Activated CD8-positive, alpha-beta memory T cell treated with anti-CD3 and anti-CD28 coated beads, Interleukin-2, amount 50 U/mL, for 1 hour (primary cell): ENCODE data around the gene CD52.

ENCODE experiments used
- DNase-seq: peaks from one replicate; pipeline ENCODE4 v3.0.0-alpha.2; 2020; ENCODE audit errors: extremely low read depth

The CD52 gene

DNA sequence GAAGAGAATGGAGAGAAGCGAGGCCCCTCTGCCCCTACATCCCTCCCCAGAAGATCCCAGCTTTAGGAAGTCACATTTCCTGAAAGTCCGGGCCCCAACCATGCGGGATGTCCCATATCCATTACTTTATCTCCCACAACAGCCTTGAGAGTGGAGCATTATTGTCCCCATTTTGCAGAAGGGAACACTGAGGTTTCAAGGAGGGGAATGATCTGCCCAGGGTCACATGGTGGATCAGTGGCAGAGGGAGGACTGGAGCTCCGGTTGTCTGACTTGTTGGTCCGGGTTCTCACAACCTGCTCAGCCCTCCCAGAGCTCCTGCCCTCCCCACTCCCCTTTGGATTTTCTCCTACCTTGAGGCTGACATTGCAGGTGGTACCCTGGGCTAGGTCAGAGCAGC is 38.3 kb downstream of the CD52 start:
- DNase-seq = no peak

DNA sequence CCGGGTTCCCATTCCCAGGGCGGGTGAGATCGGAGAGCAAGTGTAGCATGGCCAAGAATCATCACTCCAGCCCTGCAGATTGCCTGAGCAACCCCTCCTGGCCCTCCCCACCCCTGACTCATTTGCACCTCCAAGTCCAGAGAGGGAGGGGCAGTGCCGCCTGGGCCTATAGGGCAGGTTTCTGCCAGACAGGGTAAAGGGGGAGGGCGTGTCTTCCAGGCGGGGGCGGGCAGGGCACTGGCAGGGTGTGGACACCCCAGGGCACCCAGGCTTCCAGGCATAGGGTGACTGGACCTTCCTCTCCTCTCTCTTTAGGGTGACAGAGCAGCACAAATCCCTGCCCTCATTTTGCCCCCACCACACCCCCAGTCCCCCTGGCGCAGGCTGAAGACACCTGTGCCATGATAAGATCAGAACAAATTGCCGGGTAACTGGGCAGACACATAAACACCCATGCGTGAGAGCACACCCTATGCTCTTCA is 39.4 kb downstream of the CD52 start:
- DNase-seq = no peak

DNA sequence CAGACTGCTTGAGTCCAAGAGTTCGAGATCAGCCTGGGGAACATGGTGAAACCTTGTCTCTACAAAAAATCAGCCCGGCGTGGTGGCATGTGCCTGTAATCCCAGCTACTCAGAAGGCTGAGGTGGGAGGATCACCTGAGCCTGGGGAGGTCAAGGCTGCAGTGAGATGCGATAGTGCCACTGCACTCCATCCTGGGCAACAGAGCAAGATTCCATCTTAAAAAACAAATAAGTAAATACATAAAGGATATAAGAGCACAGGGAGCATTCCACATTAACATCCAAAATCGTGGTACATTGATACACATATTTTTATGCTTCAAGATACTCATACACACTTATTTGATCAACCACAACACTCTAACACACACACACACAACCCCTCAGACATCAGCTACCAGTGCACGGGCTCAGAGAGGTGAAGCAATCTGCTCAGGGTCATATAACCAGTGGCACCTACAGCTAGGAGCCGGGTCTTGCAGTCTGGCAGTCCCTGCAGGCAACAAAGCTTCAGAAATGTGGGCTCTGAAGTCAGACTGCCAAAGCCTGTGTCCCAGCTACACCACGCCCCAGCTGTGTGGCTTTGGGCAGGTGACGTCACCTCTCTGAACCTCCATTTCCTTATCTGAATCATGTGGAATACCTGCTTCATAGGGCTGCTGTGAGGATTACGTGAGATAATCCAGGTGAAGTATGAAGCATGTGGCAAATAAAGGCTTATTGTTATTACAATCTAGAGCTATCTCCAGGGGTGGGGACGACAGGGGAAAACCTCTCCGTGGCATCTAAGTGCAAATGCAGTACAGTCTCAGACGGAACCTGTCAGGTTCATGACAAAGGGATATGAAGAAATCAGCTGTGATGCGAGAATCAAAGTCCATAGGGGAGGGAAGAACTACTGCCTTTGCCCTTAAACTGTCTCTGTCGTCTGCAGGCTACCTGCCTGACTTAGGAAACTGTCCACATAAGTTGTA is 40.9 kb downstream of the CD52 start:
- peak; percentile 80 for DNase-seq

DNA sequence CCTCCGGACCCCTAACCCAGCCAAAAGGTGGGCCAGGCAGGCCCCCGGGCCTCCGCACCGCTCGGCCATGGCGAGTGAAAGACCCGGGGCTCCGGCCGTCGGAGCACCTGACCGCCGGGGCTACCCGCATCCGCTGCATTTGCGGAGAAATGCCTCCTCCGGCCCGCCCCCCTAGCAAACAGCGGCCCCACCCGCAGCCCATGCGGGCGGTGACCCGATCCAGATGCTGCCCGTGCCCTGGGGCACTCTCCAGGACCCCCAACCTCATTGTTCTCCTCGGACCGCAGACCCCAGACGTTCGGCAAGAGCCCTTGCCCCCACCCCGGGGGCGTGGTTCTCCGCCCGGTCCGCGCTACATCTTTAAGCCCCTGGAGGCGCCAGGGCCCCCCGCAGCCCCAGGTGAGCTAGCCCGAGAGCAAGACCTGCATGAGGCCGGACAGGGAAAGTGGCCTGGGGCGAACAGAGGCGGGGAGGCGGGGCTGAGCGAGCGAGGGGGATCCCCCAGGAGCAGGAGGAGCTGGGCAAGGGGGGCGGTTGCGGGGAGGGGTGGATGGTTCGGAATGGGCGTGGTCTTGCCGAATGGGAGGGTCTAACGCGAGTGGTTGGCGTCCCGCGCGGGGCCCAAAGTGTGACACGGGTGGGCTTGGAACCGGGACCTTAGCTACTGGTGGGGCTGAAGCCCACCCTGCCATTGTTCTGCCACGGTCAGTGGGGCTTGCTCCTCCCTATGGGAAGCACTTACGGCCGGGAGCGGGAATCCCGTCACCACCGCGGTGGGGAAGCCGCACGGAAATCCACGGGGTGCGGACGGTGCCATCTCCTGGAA is 42.4 kb downstream of the CD52 start:
- no peak for DNase-seq

DNA sequence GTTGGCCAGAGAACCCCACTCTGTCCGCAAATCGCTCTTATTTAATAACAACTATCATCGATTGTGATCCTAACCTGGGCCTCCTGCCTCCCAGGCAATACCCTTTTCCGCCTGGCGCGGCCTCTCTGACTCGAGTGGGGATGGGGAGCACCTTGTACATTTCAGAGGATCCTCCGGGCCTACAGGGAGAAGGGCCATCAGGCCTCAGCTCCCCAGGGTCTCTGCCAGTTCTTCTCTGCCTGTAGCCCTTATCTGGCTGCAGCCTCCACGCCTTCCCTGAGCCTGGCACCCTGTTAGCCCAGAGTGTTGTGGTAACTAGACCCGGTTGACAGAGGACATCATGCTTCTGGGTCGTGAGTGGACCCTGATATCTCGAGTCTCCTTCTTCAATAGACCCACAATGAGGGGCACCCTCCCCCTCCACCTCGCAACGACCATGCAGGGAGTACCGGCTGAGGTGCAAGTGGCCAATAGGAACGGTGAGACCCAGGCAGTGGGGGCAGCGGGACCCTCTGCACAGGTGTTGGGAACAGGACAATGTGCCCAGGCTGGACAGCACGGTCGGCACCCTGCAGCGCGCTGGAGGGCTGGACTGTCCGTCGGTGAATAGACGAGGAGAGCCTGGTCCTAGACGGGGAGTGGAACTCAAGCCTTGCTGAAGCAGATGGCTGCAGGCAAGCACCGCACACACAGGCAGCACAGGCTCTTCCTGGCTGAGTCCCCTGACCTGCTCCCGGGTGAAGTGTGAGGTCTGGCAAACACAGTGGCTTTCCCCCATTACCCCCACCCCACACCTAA is 43.2 kb downstream of the CD52 start:
- DNase-seq = no peak

DNA sequence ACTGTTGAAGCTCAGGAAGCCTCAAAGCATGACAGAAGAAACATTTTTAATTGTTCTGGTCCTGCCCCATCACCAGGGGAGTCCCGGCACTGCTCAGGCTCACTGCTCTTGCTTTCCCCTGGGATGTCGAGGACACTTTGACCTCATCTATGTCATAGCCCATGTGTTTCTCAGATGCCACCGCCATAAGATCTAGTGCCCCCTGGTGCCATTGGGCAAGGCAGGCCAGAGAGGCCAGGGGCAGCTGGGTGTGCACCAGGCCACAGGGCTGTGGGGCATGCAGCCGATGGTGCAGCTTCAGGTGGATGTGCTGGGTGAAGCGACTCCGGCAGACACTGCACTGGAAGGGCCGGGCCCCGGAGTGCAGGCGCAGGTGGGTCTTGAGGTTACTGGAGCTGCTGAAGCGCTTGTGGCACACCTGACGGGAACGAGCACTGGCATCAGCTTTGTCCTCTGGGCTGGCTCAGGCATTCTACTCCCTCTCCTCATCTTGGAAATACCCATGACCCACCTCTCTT is 43.9 kb downstream of the CD52 start:
- DNase-seq = no peak

DNA sequence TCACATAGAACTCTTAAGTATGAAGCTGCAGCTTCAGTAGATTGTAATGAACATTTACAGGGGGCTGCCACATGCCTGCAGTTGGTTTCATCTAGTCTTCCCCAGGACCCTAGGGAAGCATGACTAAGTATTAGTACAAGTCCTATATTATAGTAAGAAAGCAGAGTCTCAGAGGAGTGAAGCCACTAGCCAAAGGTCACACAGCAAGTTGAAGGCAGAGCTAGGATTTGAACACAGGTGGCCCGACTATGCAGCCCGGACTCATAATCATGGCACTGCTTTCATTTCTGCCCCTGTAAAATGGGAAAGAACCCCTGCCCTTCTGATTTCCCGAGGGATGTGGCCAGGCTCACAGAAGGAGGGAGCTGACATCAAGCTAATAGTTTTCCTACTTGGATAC is 44.6 kb downstream of the CD52 start:
- no peak for DNase-seq

DNA sequence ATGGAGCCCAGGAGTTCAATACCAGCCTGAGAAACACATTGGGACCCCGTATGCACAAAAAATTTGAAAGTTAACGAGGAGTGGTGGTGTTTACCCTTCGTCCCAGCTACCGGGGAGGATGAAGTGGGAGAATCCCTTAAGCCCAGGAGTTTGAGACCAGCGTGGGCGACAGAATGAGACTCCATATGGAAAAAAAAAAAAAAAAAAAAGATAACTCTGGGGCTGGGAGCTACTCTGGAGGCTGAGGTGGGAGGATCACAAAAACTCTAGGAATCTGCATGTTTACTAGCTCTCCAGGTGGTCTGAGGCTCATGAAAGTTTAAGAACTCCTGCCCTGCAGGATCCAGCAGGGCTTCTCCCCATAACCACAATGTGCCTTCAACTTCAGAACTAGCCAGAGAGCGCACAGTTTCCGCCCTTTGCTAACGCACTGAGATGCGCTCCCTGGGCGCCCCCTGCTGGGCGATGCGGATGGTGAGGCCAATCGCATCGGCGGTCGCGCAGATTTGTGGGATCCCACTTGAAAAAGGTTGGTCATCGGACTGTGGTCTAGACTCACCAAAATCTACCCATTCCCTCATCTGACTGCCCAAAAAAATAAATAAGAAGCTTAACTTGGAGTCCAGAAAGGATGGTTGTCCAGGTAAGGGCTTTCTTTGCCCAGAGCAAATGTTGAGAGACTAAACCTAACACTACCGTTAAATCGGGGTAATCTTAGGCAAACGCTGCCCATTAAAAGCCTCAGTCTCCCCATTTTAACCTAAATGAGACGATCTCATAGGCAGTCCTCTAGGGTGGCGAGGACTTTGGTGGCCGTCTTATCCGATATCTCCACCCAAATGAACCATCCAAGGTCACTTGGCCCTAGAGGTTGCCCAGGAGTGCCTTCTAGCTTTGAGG is 46.0 kb downstream of the CD52 start:
- peak; percentile 63 for DNase-seq

DNA sequence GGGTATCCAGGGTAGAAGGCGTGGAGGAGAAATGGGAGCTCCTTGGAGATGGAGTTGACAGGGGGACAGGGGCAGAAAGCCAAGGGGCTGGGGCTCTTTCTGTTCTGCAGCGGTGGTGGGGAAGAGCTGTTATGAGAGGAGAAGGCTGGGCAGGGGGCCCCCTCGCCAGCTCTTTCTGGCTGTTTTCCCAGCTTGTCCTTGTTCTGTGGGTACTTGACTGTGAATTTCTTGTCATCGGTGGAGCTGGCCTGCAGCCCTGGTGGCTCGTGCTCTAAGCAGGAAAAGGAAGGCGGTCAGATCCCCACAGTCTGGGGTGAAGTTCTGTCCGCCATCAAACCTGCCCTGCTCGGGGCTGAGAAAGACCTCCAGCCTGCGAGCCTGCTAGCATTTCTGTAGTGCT is 47.2 kb downstream of the CD52 start:
- DNase-seq = no peak

DNA sequence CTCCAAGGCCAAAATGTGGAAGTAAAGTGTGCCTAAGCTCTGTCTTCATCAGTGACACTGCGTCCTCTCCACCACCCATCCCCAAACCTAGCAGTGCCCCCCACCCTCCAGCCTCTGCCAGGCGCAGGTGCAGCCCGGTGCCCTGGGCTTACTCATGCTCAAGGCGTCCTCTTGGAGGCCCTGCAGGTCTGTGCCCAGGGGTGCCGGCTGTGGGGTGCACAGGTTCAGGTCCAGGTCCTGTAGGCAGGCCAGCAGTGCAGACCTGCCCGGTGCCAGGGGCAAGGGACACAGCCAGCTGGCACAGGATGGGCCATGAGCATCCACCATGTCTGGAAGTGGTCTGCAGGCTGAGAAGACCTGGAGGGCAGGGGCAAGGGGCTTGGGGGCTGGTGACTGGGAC is 49.7 kb downstream of the CD52 start:
- DNase-seq = no peak

DNA sequence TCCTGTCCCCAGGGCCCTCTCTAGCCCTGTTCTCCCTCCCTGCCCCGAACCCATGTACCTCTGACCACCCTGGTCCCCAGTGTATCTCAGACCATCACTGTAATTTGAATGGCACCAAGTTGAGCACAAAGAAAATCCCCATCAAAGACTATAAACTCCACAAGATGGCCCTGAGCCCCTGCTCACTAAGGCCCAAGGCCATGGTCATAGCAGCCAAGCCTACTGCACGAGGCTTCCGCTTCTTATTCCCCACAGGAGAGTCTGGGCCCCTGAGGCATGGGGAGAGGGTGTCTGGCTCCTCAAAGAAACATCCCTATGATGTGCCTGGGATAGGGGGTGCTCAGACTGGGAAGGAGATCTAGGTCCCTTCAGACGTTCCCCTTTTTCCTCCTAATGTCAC is 50.2 kb downstream of the CD52 start:
- DNase-seq = no peak

DNA sequence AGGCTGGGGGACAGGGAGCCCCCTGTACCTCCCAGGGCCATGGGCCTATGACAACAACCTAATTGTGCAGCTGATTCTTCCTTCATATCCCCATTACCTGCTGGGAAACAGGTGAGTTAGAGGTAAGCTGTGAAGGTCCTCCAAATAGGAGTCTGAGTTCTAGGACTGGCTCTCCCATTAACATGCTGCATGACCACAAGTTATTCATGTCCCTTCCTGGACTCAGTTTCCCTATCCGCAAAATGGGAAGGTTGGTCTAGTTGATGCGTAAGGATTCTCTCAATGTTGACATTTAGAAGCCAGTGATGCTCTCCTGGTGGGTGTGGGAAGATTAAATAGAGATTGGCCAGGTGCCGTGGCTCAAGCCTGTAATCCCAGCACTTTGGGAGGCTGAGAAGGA is 50.7 kb downstream of the CD52 start:
- no peak for DNase-seq
